ENCODE data around the gene SGIP1.

SGIP1 gene

DNA sequence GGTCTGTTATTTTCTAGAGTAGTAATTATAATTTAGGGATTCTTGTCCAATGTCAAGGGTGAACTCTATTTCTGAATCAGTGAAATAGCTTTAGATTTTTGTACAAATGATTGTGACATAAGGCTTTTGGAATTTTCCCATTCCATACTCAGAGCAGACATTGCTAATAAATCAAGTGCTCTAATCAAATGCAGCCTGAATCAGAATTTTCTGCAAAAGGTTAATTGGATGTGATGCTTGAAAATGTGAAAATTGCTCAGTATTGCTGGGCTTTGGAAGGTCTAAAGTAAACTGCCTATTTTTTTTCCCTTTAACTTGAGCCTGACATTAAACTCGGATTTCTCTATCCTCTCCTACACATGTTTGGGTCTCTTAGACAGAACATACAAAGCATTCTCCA is 23.2 kb downstream of the SGIP1 start:
- Histone ChIP-seq H3K27me3 (replicated peaks; ENCODE audit: insufficient read depth, low read length) (no peaks in the 10 kb centered on the region), H3K27ac (ENCODE audit: low read length) (no peak overlapping the region), H2AFZ (ENCODE audit: low read length) (no peak overlapping the region), H3K79me2 (ENCODE audit: low read length) (no peaks in the 10 kb centered on the region), H3K4me2 (ENCODE audit: low read depth, low read length) (no peak overlapping the region), H3K9me3 (replicated peaks; ENCODE audit: insufficient read depth, low read length) (no peaks in the 10 kb centered on the region), H4K20me1 (ENCODE audit: insufficient read depth, low read length) (no peaks in the 10 kb centered on the region), H3K4me1 (ENCODE audit: low read length) (no peaks in the 10 kb centered on the region), H3K9me2 (replicated peaks; ENCODE audit: insufficient read depth, low read length) (no peaks in the 10 kb centered on the region), H3K9ac (ENCODE audit: low read length) (no peak overlapping the region), H3K4me3 (ENCODE audit: low read length) (no peak overlapping the region), H3K36me3 (replicated peaks; ENCODE audit: insufficient read depth, low read length) (no peaks in the 10 kb centered on the region), H3F3A (ENCODE audit: insufficient read depth, low read length) (no peaks in the 10 kb centered on the region)
- TF ChIP-seq CTCF (IDR thresholded peaks at IDR 0.05; ENCODE audit: low read length) = no peak
- no peak for TF ChIP-seq EZH2phosphoT487 (IDR thresholded peaks at IDR 0.05; ENCODE audit: low read length)
- TF ChIP-seq EZH2 (optimal IDR thresholded peaks at IDR 0.05; ENCODE audit: low read depth, low read length) = no peak
- no peak for DNase-seq

DNA sequence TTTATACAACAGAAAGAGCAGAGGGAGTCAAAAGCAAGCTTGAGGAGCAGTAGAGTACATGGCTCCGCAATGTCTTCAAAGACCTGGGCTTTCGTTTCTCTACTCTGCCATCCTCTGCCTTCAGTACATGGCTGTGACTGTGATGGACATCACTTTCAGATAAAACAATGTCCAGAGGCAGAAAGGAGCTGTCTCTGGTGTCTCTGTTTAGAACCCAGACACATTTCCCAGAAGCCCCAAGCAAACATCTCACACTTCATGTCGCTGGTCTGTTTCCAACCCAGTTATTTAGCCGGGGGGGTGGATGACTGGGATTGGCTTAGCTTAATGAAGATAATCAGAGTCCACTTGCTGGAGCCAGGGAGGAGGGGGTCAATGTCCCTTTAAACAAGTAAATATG is 25.6 kb downstream of the SGIP1 start:
- Histone ChIP-seq H3K9ac (ENCODE audit: low read length) (no peak overlapping the region), H3F3A (ENCODE audit: insufficient read depth, low read length) (no peaks in the 10 kb centered on the region), H3K4me3 (ENCODE audit: low read length) (no peak overlapping the region), H3K27me3 (replicated peaks; ENCODE audit: insufficient read depth, low read length) (no peaks in the 10 kb centered on the region), H3K9me2 (replicated peaks; ENCODE audit: insufficient read depth, low read length) (no peaks in the 10 kb centered on the region), H3K4me1 (ENCODE audit: low read length) (no peaks in the 10 kb centered on the region), H2AFZ (ENCODE audit: low read length) (no peak overlapping the region), H3K27ac (ENCODE audit: low read length) (no peak overlapping the region), H3K4me2 (ENCODE audit: low read depth, low read length) (no peak overlapping the region), H3K79me2 (ENCODE audit: low read length) (no peaks in the 10 kb centered on the region), H3K9me3 (replicated peaks; ENCODE audit: insufficient read depth, low read length) (no peaks in the 10 kb centered on the region), H3K36me3 (replicated peaks; ENCODE audit: insufficient read depth, low read length) (no peaks in the 10 kb centered on the region), H4K20me1 (ENCODE audit: insufficient read depth, low read length) (no peaks in the 10 kb centered on the region)
- DNase-seq = no peak
- TF ChIP-seq EZH2 (optimal IDR thresholded peaks at IDR 0.05; ENCODE audit: low read depth, low read length) (no peak), EZH2phosphoT487 (IDR thresholded peaks at IDR 0.05; ENCODE audit: low read length) (no peak), CTCF (IDR thresholded peaks at IDR 0.05; ENCODE audit: low read length) (no peak)

DNA sequence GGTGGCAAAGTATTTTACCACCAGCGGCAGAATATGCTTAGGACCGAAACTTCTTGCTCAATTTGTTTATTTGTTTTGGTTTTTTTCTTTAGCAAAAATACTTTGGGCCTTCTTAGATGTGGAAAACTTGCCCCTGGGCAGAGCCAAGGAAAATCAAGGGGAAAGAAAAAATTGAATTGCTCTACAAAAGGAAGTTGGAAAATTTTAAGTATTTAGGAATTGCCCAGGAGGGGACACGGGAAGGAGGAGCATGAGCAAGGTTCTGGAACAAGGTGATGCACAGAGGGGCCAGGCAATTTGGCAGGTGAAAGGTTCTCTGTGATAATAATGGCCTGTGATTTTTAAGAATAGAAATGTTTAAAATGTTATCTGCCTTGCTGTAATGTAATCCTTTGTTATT is 28.6 kb downstream of the SGIP1 start:
- no peaks in the 10 kb centered on the region for H4K20me1 ChIP-seq (ENCODE audit: insufficient read depth, low read length)
- H3K27ac ChIP-seq (ENCODE audit: low read length) = no peak overlapping the region
- no peaks in the 10 kb centered on the region for H3K36me3 ChIP-seq (replicated peaks; ENCODE audit: insufficient read depth, low read length)
- no peaks in the 10 kb centered on the region for H3K9me2 ChIP-seq (replicated peaks; ENCODE audit: insufficient read depth, low read length)
- H3K4me2 ChIP-seq (ENCODE audit: low read depth, low read length) = no peak overlapping the region
- no peaks in the 10 kb centered on the region for H3K9me3 ChIP-seq (replicated peaks; ENCODE audit: insufficient read depth, low read length)
- H3F3A ChIP-seq (ENCODE audit: insufficient read depth, low read length) = no peaks in the 10 kb centered on the region
- no peak for DNase-seq
- TF ChIP-seq EZH2 (optimal IDR thresholded peaks at IDR 0.05; ENCODE audit: low read depth, low read length) (no peak), CTCF (IDR thresholded peaks at IDR 0.05; ENCODE audit: low read length) (no peak), EZH2phosphoT487 (IDR thresholded peaks at IDR 0.05; ENCODE audit: low read length) (no peak)
- H3K9ac ChIP-seq (ENCODE audit: low read length) = no peak overlapping the region
- no peaks in the 10 kb centered on the region for H3K79me2 ChIP-seq (ENCODE audit: low read length)
- H3K27me3 ChIP-seq (replicated peaks; ENCODE audit: insufficient read depth, low read length) = no peaks in the 10 kb centered on the region
- no peaks in the 10 kb centered on the region for H3K4me1 ChIP-seq (ENCODE audit: low read length)
- no peak overlapping the region for H2AFZ ChIP-seq (ENCODE audit: low read length)
- no peak overlapping the region for H3K4me3 ChIP-seq (ENCODE audit: low read length)
